CD4-positive, alpha-beta T cell (primary cell): ENCODE measurements around the gene LEF1. TPM values are rescaled to one million over a fixed set of nuclear protein-coding genes. Genes with fewer than 3 reads are reported as not detected.

Source experiments
- ATAC-seq: fragments of 200-7000 bp; cut with Tn5 transposase; one replicate; pipeline ENCODE4 v1.10.0; 2022; ENCODE audit warnings: mild to moderate bottlenecking; ENCODE audit not compliant: poor library complexity
- CTCF ChIA-PET: fragments of 350-600 bp; sonication (Branson Sonifier 250); formaldehyde crosslinking; loops from one replicate; lab custom pipeline; 2021; ENCODE audit warnings: antibody characterized with exemption, inconsistent platforms; lab: Charles Lee
- POLR2A ChIA-PET: fragments of 350-600 bp; sonication (Branson Sonifier 250); formaldehyde crosslinking; loops from one replicate; lab custom pipeline; 2021; ENCODE audit warnings: antibody characterized with exemption, inconsistent platforms; lab: Charles Lee
- DNase-seq, 14 experiments: peaks; one replicate each; pipeline ENCODE4 v3.0.0-alpha.2; 2013 to 2020; ENCODE audit warnings: mixed read lengths in 2 of 14
- H3K27ac ChIP-seq, 2 donors: one replicate each; pipeline versions ENCODE4 v1.5.1 to v1.7.0; 2013; ENCODE audit warnings: low read length in 2 of 2, low read depth in 1 of 2, mild to moderate bottlenecking in 1 of 2
- H3K27me3 ChIP-seq, 2 experiments: 1 replicate in 1 of 2; 2 replicates in 1 of 2; pipeline versions ENCODE4 v1.6.1 to v1.7.0; 2013; ENCODE audit warnings: low read length in 2 of 2, control low read depth in 1 of 2, mild to moderate bottlenecking in 1 of 2, moderate library complexity in 1 of 2; ENCODE audit not compliant: insufficient read depth in 2 of 2, control insufficient read depth in 1 of 2
- H3K36me3 ChIP-seq: one replicate; pipeline ENCODE4 v1.6.1; 2013; ENCODE audit warnings: low read length, control low read depth; ENCODE audit not compliant: insufficient read depth
- H3K4me1 ChIP-seq: one replicate; pipeline ENCODE4 v1.6.1; 2013; ENCODE audit warnings: low read length, control low read depth; ENCODE audit not compliant: insufficient read depth
- H3K4me3 ChIP-seq: one replicate; pipeline ENCODE4 v1.5.1; 2013; ENCODE audit warnings: mild to moderate bottlenecking, low read length, moderate library complexity
- H3K9me3 ChIP-seq, 2 experiments: 1 replicate in 1 of 2; 2 replicates in 1 of 2; pipeline versions ENCODE4 v1.6.1 to v1.7.0; 2013; ENCODE audit warnings: low read length in 2 of 2, mild to moderate bottlenecking in 2 of 2, control low read depth in 1 of 2, moderate library complexity in 1 of 2; ENCODE audit not compliant: control insufficient read depth in 1 of 2, insufficient read depth in 1 of 2
- H3K27ac Mint-ChIP-seq: one replicate; pipeline ENCODE4 v1.8.0; 2020; ENCODE audit warnings: mixed read lengths
- H3K27me3 Mint-ChIP-seq: one replicate; pipeline ENCODE4 v1.8.0; 2021; ENCODE audit warnings: mixed read lengths
- H3K36me3 Mint-ChIP-seq: one replicate; pipeline ENCODE4 v1.8.0; 2021; ENCODE audit warnings: low read depth, mixed read lengths
- H3K4me1 Mint-ChIP-seq: one replicate; pipeline ENCODE4 v1.8.0; 2021; ENCODE audit warnings: low read depth, mixed read lengths
- H3K4me3 Mint-ChIP-seq: one replicate; pipeline ENCODE4 v1.8.0; 2020; ENCODE audit warnings: mild to moderate bottlenecking, mixed read lengths
- H3K9me3 Mint-ChIP-seq: one replicate; pipeline ENCODE4 v1.8.0; 2020; ENCODE audit warnings: mixed read lengths
- CTCF ChIP-seq: fragments of 200-600 bp; IDR thresholded peaks from one replicate; pipeline ENCODE4 v1.8.0; 2022; ENCODE audit warnings: antibody characterized with exemption, mild to moderate bottlenecking
- intact Hi-C, 2 experiments: fragments of 100-400 bp; cut with DNase I in 1 of 2; cut with micrococcal nuclease in 1 of 2; formaldehyde crosslinking; loops; one replicate each; pipeline versions ENCODE4 v1.15.1 to v1.9.0; 2023 to 2025; cut with DNase I, micrococcal nuclease
- total RNA-seq, 174 experiments: library from RNA in 2 of 174; stranded (reverse) in 2 of 174; gene quantifications; one replicate each; pipeline ENCODE4 v1.2.3 and lab custom pipeline; 2021 to 2026

Gene LEF1
- total RNA-seq, 2 experiments from 2014 or later: 409 to 438 TPM

DNA sequence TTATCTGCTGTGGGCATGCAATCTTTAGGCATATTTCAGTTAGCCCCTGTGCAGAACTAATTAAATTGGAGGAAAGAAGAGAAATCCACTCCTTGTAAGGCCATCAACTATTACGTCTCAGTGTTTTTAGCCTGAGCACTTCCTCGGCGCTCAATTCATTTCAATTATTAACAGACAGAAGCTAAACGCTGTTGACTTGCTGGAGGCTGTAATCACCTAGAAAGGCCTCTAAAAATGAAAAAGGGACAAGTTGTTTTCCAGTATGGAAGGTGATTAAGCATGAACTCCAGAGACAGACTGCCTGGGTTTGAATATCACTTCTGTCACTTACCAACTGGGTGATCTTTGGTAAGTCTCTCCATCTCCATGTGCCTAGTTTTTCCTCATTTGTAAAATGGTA, 59.6 kb downstream of the LEF1 start:
- DNase-seq: no peak
- Mint-ChIP-seq H3K9me3 (no peaks in the 10 kb centered on the region), H3K27ac (peak overlapping the region; percentile 92), H3K27me3 (no peaks in the 10 kb centered on the region), H3K4me3 (peak overlapping the region; percentile 73), H3K36me3 (peaks cover 83% of the 10 kb centered on the region), H3K4me1 (peaks cover 95% of the 10 kb centered on the region)
- no peak overlapping the region for H3K4me3 ChIP-seq
- intact Hi-C loops: loop anchor here (2.0 to 5.0 kb wide), 3 partner anchors 24 to 37 kb away; no protein-coding TSS in a partner anchor
- H3K27ac ChIP-seq: peak overlapping the region; percentile 49 to 89
- TF ChIP-seq CTCF: no peak
- no peaks in the 10 kb centered on the region for H3K27me3 ChIP-seq
- ChIA-PET CTCF (interaction anchor here (1.0 to 3.5 kb wide), 5 partner anchors 10 to 90 kb away, joined by 3 to 16 read pairs (median 4); no protein-coding TSS in a partner anchor), POLR2A (interaction anchor here (0.9 to 5.9 kb wide), 17 partner anchors 10 to 79 kb away, joined by 3 to 51 read pairs (median 13); partner anchors contain the start of gene LEF1)
- H3K4me1 ChIP-seq: peaks cover 83% of the 10 kb centered on the region
- H3K9me3 ChIP-seq: no peaks in the 10 kb centered on the region
- peaks cover 23% of the 10 kb centered on the region for H3K36me3 ChIP-seq
- ATAC-seq: no peak

DNA sequence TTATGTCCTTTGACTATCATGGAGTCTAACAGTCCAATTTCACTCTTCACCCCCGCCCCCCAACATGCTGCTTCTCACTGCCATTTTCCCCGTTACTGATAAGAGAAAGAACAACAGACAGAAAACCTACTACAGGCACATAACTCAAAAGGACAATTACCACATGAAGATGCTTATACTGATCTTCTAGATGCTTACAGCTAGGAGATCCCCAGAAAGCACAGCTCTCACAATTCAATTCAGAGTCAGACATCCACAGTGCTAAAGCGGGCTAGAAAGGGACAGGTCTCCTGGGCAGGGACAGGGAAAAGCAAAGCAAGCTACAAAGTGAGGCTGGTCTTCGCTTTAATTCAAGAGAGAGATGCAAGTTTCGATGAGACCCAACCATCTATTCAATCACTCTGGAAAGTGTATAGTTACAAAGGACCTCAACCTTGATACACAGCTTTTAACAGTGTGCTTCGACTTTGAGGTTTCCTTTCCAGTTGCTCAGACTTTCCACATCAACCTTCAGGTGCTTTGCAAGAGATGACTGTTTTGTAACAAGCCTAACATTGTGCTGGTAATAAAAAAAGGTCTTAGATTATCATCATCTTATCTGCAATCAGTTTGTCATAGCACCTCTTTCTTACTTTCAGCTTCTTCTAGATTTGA, 60.9 kb downstream of the LEF1 start:
- Histone ChIP-seq H3K27me3 (no peaks in the 10 kb centered on the region), H3K27ac (peak overlapping the region; percentile 69 to 89), H3K4me3 (peak overlapping the region; percentile 21), H3K9me3 (no peaks in the 10 kb centered on the region), H3K36me3 (peaks cover 27% of the 10 kb centered on the region), H3K4me1 (peaks cover 77% of the 10 kb centered on the region)
- Mint-ChIP-seq H3K27ac (peak overlapping the region; percentile 92), H3K4me3 (peak overlapping the region; percentile 68), H3K4me1 (peaks cover 95% of the 10 kb centered on the region), H3K9me3 (no peaks in the 10 kb centered on the region), H3K27me3 (no peaks in the 10 kb centered on the region), H3K36me3 (peaks cover 87% of the 10 kb centered on the region)
- ChIA-PET CTCF (interaction anchor here (1.0 to 3.5 kb wide), 12 partner anchors 9 to 89 kb away, joined by 3 to 16 read pairs (median 4); no protein-coding TSS in a partner anchor), POLR2A (interaction anchor here (0.7 to 5.9 kb wide), 38 partner anchors 8 to 512 kb away, joined by 3 to 51 read pairs (median 6); partner anchors contain the start of genes LEF1 and RPL34)
- no peak for TF ChIP-seq CTCF
- DNase-seq: peak in 6 of 14 experiments; percentile 18 to 75 (median 55)
- ATAC-seq: peak; percentile 79
- intact Hi-C loops: loop anchor here (1.0 to 5.0 kb wide), 5 partner anchors 10 to 36 kb away; no protein-coding TSS in a partner anchor

DNA sequence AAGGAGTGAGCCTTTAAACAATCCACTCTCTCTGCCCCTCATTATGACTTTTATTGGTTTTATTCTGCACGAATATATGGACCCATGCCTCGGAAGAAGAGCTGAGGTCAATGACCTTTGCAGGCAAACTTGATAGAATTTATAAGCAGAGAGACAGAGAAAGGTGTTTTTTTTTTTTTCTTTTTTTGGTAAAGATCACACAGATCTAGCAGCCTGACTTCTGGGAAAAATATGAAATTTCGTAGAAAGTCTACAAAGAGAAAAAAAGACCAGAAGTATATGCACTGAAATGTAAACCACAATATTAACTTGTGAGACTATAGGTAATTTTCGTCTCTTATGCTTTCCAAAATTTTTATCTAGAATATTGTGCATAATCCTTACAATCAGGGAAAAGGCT, 61.6 kb downstream of the LEF1 start:
- H3K27ac Mint-ChIP-seq: peak overlapping the region; percentile 92
- Histone ChIP-seq H3K36me3 (peaks cover 32% of the 10 kb centered on the region), H3K27ac (peak overlapping the region; percentile 69 to 89), H3K9me3 (no peaks in the 10 kb centered on the region), H3K4me3 (no peak overlapping the region), H3K4me1 (peaks cover 76% of the 10 kb centered on the region), H3K27me3 (no peaks in the 10 kb centered on the region)
- H3K4me1 Mint-ChIP-seq: peaks cover 95% of the 10 kb centered on the region
- ChIA-PET POLR2A (interaction anchor here (0.6 to 5.9 kb wide), 26 partner anchors 9 to 248 kb away, joined by 3 to 51 read pairs (median 6); partner anchors contain the start of gene LEF1), CTCF (interaction anchor here (0.9 to 3.5 kb wide), 8 partner anchors 9 to 77 kb away, joined by 3 to 16 read pairs (median 4); no protein-coding TSS in a partner anchor)
- no peaks in the 10 kb centered on the region for H3K27me3 Mint-ChIP-seq
- peak overlapping the region; percentile 71 for H3K4me3 Mint-ChIP-seq
- TF ChIP-seq CTCF: no peak
- H3K9me3 Mint-ChIP-seq: no peaks in the 10 kb centered on the region
- DNase-seq (peak in 3 of 14 experiments; percentile 39 to 56 (median 48)), ATAC-seq (no peak)
- intact Hi-C loops: loop anchor here in 1 of 2 experiments (5.0 kb wide), 1 partner anchor 35 kb away; no protein-coding TSS in a partner anchor
- H3K36me3 Mint-ChIP-seq: peaks cover 89% of the 10 kb centered on the region
